Measurements from ENCODE around the gene GET4.

- TF ChIP-seq CTCF (IDR thresholded peaks at IDR 0.05): no peak
- TF ChIP-seq POLR2A (IDR thresholded peaks at IDR 0.05): no peak
Measured at GRCh38 chr7:844043-844442, 32.3 kb upstream of the GET4 start.
